ENCODE data around the gene RAET1E. TPM values are rescaled to one million over a fixed set of nuclear protein-coding genes. Genes with fewer than 3 reads are reported as not detected.

RAET1E gene
- total and polyA plus RNA-seq, 9 of the 15 experiments (the other 6 are each of a cell fraction or from before 2014, with no cell fraction given) = not detected

GRCh38 chr6:149864578-149865535, 33.1 kb downstream of the RAET1E start (continued):
- TF ChIP-seq CBX1 (IDR thresholded peaks at IDR 0.05; ENCODE audit: low read depth) = no peak
- TF ChIP-seq ZNF518B (CRISPR knock-in tag; IDR thresholded peaks at IDR 0.05) = no peak
- no peak for TF ChIP-seq KAT8 (IDR thresholded peaks at IDR 0.05; ENCODE audit: low read depth)
- no peak for TF ChIP-seq E2F3 (CRISPR knock-in tag; IDR thresholded peaks at IDR 0.05)
- TF ChIP-seq AFF1 (IDR thresholded peaks at IDR 0.05; ENCODE audit: low read depth in 1 of 2, partially characterized antibody in 2 of 2) = no peak
- no peak for TF ChIP-seq RBM17 (IDR thresholded peaks at IDR 0.05; ENCODE audit: borderline replicate concordance, low read depth, low read length)
- no peak for TF ChIP-seq ESRRB (CRISPR knock-in tag; IDR thresholded peaks at IDR 0.05; ENCODE audit: borderline replicate concordance)
- TF ChIP-seq SAP30 (IDR thresholded peaks at IDR 0.05; ENCODE audit: borderline replicate concordance, insufficient read depth, low read depth, low read length, poor library complexity, severe bottlenecking) = no peak
- TF ChIP-seq FOXP4 (CRISPR knock-in tag; IDR thresholded peaks at IDR 0.05; ENCODE audit: borderline replicate concordance) = no peak
- TF ChIP-seq ZFP30 (CRISPR knock-in tag; IDR thresholded peaks at IDR 0.05; ENCODE audit: borderline replicate concordance) = no peak

All from K562 (cell line).